Activated CD4-positive, alpha-beta T cell treated with anti-CD3 and anti-CD28 coated beads for 36 hours (primary cell): ENCODE data around the gene CD74. TPM values are rescaled to one million over a fixed set of nuclear protein-coding genes. Genes with fewer than 3 reads are reported as not detected.
"Not testable (repeated sequence)": the region's sequence is repeated elsewhere in the genome, so short reads cannot be mapped to it uniquely, and the experiment has no call there.

Experiments
- ATAC-seq: fragments of 200-7000 bp; cut with Tn5 transposase; one replicate; pipeline ENCODE4 v1.10.0; 2021; ENCODE audit warnings: mild to moderate bottlenecking, moderate library complexity
- CTCF ChIA-PET: fragments of 350-600 bp; sonication (Branson Sonifier 250); formaldehyde crosslinking; loops from one replicate; lab custom pipeline; 2021; ENCODE audit warnings: antibody characterized with exemption; lab: Charles Lee
- POLR2A ChIA-PET: fragments of 350-600 bp; sonication (Branson Sonifier 250); formaldehyde crosslinking; loops from one replicate; lab custom pipeline; 2021; ENCODE audit warnings: antibody characterized with exemption, inconsistent platforms; lab: Charles Lee
- DNase-seq: peaks from one replicate; pipeline ENCODE4 v3.0.0-alpha.2; 2020
- H3K27ac Mint-ChIP-seq: one replicate; pipeline ENCODE4 v1.8.0; 2021; ENCODE audit warnings: mixed read lengths
- H3K27me3 Mint-ChIP-seq: one replicate; pipeline ENCODE4 v1.8.0; 2021; ENCODE audit warnings: mixed read lengths
- H3K36me3 Mint-ChIP-seq: one replicate; pipeline ENCODE4 v1.8.0; 2021; ENCODE audit warnings: low read depth, mixed read lengths
- H3K4me1 Mint-ChIP-seq: one replicate; pipeline ENCODE4 v1.8.0; 2021; ENCODE audit warnings: mixed read lengths
- H3K4me3 Mint-ChIP-seq: one replicate; pipeline ENCODE4 v1.8.0; 2021; ENCODE audit warnings: mild to moderate bottlenecking, moderate library complexity, mixed read lengths
- H3K9me3 Mint-ChIP-seq: one replicate; pipeline ENCODE4 v1.8.0; 2021; ENCODE audit warnings: low read depth, mixed read lengths
- intact Hi-C, 2 experiments: fragments of 100-400 bp; cut with DNase I in 1 of 2; cut with micrococcal nuclease in 1 of 2; formaldehyde crosslinking; loops; one replicate each; pipeline versions ENCODE4 v1.14.2 to v1.15.1; 2022 to 2024; cut with DNase I, micrococcal nuclease
- total RNA-seq, 2 experiments: library from RNA; stranded (reverse); gene quantifications; one replicate each; pipeline ENCODE4 v1.2.3, GENCODE V29; 2021

The CD74 gene
- total RNA-seq, result 100 to 1,000 TPM; 217 to 290 TPM

- ChIA-PET POLR2A (interaction anchor here (0.6 to 1.3 kb wide), 9 partner anchors 9 to 738 kb away, joined by 3 to 10 read pairs (median 5); partner anchors contain the start of gene RPS14), CTCF (interaction anchor here (0.6 to 3.8 kb wide), 9 partner anchors 14 to 1030 kb away, joined by 3 to 22 read pairs (median 3); no protein-coding TSS in a partner anchor)
- Mint-ChIP-seq H3K27me3 (no peaks in the 10 kb centered on the region), H3K9me3 (no peaks in the 10 kb centered on the region), H3K27ac (peak within 1 kb of the TSS; percentile 99), H3K4me3 (peak within 1 kb of the TSS; percentile 99), H3K4me1 (peaks cover 36% of the 10 kb centered on the region), H3K36me3 (peaks cover 14% of the 10 kb centered on the region)
- DNase-seq (peak; percentile 96), ATAC-seq (peak; percentile 88)
- intact Hi-C loops, result loop anchor here (1.0 to 2.0 kb wide), 9 partner anchors 24 to 1056 kb away; partner anchors contain the start of genes TCOF1 (in 2 of the 2), HMGXB3 (in 1 of the 2), RBM22 (in 1 of the 2) and RPS14 (in 1 of the 2)
Observed at GRCh38 chr5:150412319-150413175, at the start of gene CD74. TSS of gene CD74 (minus strand) at chr5:150412910. CDS start at chr5:150412749, 161 bp downstream.

GRCh38 chr5:150461231-150461630 is 48.5 kb upstream of the CD74 start:
- peak; percentile 48 for DNase-seq
- Mint-ChIP-seq H3K9me3 (no peaks in the 10 kb centered on the region), H3K4me3 (no peak overlapping the region), H3K27ac (no peak overlapping the region), H3K27me3 (no peaks in the 10 kb centered on the region), H3K4me1 (peaks cover 28% of the 10 kb centered on the region), H3K36me3 (no peaks in the 10 kb centered on the region)
- ChIA-PET POLR2A (no interaction called here), CTCF (interaction anchor here (0.7 to 5.5 kb wide), 5 partner anchors 11 to 99 kb away, joined by 3 to 35 read pairs (median 6); no protein-coding TSS in a partner anchor)
- intact Hi-C loops, result no loop called here
- peak; percentile 22 for ATAC-seq

DNA sequence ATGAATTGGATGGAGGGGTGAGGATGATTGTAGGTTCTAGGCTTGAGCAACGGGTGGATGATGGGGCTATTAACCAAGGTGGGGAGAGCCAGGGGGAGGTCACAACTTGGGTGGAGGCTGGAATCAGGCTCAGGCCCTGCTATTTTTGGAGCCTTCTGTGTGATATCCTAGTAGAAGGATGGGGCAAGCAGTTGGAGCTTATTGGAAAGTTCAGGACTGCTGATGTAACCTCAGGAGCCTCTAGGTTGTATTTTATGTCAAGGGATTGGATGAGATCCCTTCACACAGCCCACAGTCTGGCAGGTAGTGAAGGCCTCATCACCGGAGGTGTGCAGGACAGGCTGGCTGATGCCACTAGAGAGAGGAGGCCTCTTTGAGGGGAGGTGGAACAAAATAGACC is 48.1 kb upstream of the CD74 start:
- Mint-ChIP-seq H3K9me3 (no peaks in the 10 kb centered on the region), H3K36me3 (no peaks in the 10 kb centered on the region), H3K4me3 (no peak overlapping the region), H3K4me1 (peaks cover 28% of the 10 kb centered on the region), H3K27me3 (no peaks in the 10 kb centered on the region), H3K27ac (peak overlapping the region; percentile 55)
- ATAC-seq (no peak), DNase-seq (no peak)
- intact Hi-C loops, result no loop called here
- ChIA-PET POLR2A (no interaction called here), CTCF (interaction anchor here (0.6 to 5.5 kb wide), 6 partner anchors 10 to 100 kb away, joined by 3 to 35 read pairs (median 5); no protein-coding TSS in a partner anchor)

- peak; percentile 93 for DNase-seq
- Mint-ChIP-seq H3K36me3 (no peaks in the 10 kb centered on the region), H3K4me1 (peaks cover 28% of the 10 kb centered on the region), H3K27me3 (no peaks in the 10 kb centered on the region), H3K27ac (peak overlapping the region; percentile 52), H3K4me3 (peak overlapping the region; percentile 49), H3K9me3 (no peaks in the 10 kb centered on the region)
- ChIA-PET POLR2A (interaction anchor here (0.6 kb wide), 2 partner anchors 9 to 208 kb away, joined by 3 to 4 read pairs; no protein-coding TSS in a partner anchor), CTCF (interaction anchor here (0.6 to 5.5 kb wide), 20 partner anchors 9 to 656 kb away, joined by 3 to 35 read pairs (median 4); partner anchors contain the start of gene RPS14)
- ATAC-seq, result peak; percentile 87
- intact Hi-C loops, result loop anchor here (1.0 to 5.0 kb wide), 14 partner anchors 9 to 388 kb away; partner anchors contain the start of genes DCTN4 (in 1 of the 2) and IRGM (in 1 of the 2)
Observed at GRCh38 chr5:150458802-150459557, 46.3 kb upstream of the CD74 start.

DNA sequence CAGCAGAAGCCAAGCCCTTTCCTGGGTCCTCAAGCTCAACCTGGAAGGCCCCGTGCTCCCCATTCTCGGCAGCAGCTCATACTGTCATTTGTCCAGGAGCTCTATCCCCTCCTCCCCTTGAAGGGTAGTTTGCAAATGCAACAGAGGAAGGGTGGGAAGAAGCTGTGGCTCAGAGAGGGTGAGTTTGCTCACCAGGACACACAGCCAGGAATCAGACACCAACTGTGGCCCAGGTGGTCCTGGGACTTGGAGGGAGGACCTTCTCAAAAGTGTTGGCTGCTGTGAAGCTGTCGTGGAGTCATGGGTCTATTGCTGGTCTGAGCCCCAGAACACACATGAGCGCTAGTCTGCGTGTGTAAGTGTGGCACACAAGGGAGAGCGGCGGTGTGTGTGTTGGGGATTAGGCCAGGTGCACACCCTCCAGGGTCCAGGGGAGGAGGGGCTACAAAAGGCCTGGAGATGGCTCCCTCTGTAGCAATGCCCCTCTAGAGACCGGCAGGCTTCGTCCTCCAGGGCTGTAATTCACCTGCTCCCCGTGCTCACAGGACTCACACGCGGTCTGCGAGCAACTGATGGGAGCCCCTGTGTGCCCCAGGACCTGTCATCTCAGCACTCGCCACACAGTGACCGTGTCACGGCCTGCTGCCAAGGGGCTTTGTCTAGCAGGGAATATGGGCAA is 45.0 kb upstream of the CD74 start:
- ATAC-seq, result no peak
- ChIA-PET POLR2A (interaction anchor here (0.9 to 1.4 kb wide), 2 partner anchors 20 to 243 kb away, joined by 3 read pairs; partner anchors contain the start of gene RBM22), CTCF (interaction anchor here (0.6 to 5.5 kb wide), 12 partner anchors 8 to 969 kb away, joined by 3 to 35 read pairs (median 4); partner anchors contain the start of genes MYOZ3, RPS14 and SMIM3)
- H3K4me3 Mint-ChIP-seq, result no peak overlapping the region
- peak overlapping the region; percentile 44 for H3K27ac Mint-ChIP-seq
- no peak for DNase-seq
- H3K4me1 Mint-ChIP-seq, result peaks cover 28% of the 10 kb centered on the region
- no peaks in the 10 kb centered on the region for H3K27me3 Mint-ChIP-seq
- H3K9me3 Mint-ChIP-seq, result no peaks in the 10 kb centered on the region
- no peaks in the 10 kb centered on the region for H3K36me3 Mint-ChIP-seq
- intact Hi-C loops, result loop anchor here (1.0 to 5.0 kb wide), 6 partner anchors 7 to 300 kb away; partner anchors contain the start of gene DCTN4 (in 1 of the 2)

- Mint-ChIP-seq H3K4me1 (peaks cover 28% of the 10 kb centered on the region), H3K4me3 (no peak overlapping the region), H3K9me3 (no peaks in the 10 kb centered on the region), H3K27ac (peak overlapping the region; percentile 44), H3K27me3 (no peaks in the 10 kb centered on the region), H3K36me3 (no peaks in the 10 kb centered on the region)
- ChIA-PET CTCF (interaction anchor here (0.6 to 5.5 kb wide), 12 partner anchors 10 to 970 kb away, joined by 3 to 35 read pairs (median 3); partner anchors contain the start of genes MYOZ3 and SMIM3), POLR2A (interaction anchor here (0.6 to 1.4 kb wide), 3 partner anchors 12 to 244 kb away, joined by 3 to 4 read pairs (median 3); partner anchors contain the start of gene RBM22)
- intact Hi-C loops, result loop anchor here in 1 of 2 experiments (5.0 kb wide), 3 partner anchors 105 to 300 kb away; partner anchors contain the start of gene DCTN4
- DNase-seq (no peak), ATAC-seq (no peak)
Observed at GRCh38 chr5:150457121-150457520, 44.4 kb upstream of the CD74 start.

- Mint-ChIP-seq H3K36me3 (no peaks in the 10 kb centered on the region), H3K4me1 (peaks cover 24% of the 10 kb centered on the region), H3K27ac (no peak overlapping the region), H3K4me3 (no peak overlapping the region), H3K9me3 (no peaks in the 10 kb centered on the region), H3K27me3 (no peaks in the 10 kb centered on the region)
- intact Hi-C loops, result loop anchor here in 1 of 2 experiments (5.0 kb wide), 3 partner anchors 108 to 303 kb away; partner anchors contain the start of gene DCTN4
- CTCF ChIA-PET, result interaction anchor here (0.5 to 1.1 kb wide), 3 partner anchors 56 to 108 kb away, joined by 3 read pairs; no protein-coding TSS in a partner anchor
- no peak for DNase-seq
- POLR2A ChIA-PET, result no interaction called here
- ATAC-seq, result no peak
Observed at GRCh38 chr5:150454492-150455229, 42.0 kb upstream of the CD74 start.

- H3K9me3 Mint-ChIP-seq, intact Hi-C loops, H3K4me3 Mint-ChIP-seq, CTCF ChIA-PET, ATAC-seq, H3K36me3 Mint-ChIP-seq, H3K27ac Mint-ChIP-seq, DNase-seq, POLR2A ChIA-PET, H3K27me3 Mint-ChIP-seq: not testable (repeated sequence)
- peaks cover 21% of the 10 kb centered on the region for H3K4me1 Mint-ChIP-seq
Observed at GRCh38 chr5:150454027-150454426, 41.3 kb upstream of the CD74 start.

DNA sequence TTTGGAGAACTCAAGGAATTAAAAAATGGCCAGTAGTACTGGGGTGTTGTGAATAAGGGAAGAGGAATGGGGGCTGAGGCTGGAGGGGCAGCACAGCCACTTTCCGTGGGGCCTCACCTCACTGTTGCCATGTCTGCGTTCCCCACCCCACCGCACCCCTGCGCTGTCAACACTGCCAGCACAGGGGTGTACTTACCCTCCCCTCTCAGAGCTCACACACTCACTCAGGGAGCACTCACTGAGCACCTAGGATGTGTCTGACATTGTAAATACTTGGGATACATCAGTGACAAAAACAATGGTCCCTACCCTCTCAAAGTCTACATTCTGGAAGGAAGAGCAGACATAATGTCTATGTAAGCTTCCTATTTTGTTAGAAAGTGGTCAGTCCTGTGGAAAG is 40.2 kb upstream of the CD74 start:
- H3K9me3 Mint-ChIP-seq, result no peaks in the 10 kb centered on the region
- intact Hi-C loops, result no loop called here
- ChIA-PET CTCF (no interaction called here), POLR2A (no interaction called here)
- no peak for ATAC-seq
- H3K4me1 Mint-ChIP-seq, result peaks cover 19% of the 10 kb centered on the region
- H3K36me3 Mint-ChIP-seq, result peaks cover 17% of the 10 kb centered on the region
- no peak overlapping the region for H3K27ac Mint-ChIP-seq
- H3K4me3 Mint-ChIP-seq, result no peak overlapping the region
- no peak for DNase-seq
- no peaks in the 10 kb centered on the region for H3K27me3 Mint-ChIP-seq
